ENCODE data around the gene RAB4A. TPM values are rescaled to one million over a fixed set of nuclear protein-coding genes. Genes with fewer than 3 reads are reported as not detected.
"Not testable (repeated sequence)": the region's sequence is repeated elsewhere in the genome, so short reads cannot be mapped to it uniquely, and the experiment has no call there.

Gene RAB4A
- total RNA-seq, 1 donor from 2014 or later: 103 TPM

DNA sequence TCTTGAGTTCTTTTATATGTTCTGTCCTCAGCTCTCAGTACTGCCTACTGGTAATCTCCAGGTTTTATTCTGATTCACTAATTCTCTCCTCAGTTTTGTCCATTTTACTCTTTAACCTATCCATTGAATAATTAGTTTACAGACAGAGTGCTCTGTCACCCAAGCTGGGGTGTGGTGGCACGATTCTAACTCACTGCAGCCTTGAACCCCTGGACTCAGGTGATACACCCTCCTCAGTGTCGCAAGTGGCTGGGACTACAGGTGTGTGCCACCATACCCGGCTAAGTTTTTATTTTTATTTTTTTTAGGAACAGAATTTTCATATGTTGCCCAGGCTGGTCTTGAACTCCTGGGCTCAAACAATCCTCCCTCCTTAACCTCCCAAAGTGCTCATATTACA is 14.0 kb downstream of the RAB4A start:
- intact Hi-C loops (cut with DNase I): no loop called here
- ATAC-seq (ENCODE audit: poor library complexity): no peak
- no peak for DNase-seq

DNA sequence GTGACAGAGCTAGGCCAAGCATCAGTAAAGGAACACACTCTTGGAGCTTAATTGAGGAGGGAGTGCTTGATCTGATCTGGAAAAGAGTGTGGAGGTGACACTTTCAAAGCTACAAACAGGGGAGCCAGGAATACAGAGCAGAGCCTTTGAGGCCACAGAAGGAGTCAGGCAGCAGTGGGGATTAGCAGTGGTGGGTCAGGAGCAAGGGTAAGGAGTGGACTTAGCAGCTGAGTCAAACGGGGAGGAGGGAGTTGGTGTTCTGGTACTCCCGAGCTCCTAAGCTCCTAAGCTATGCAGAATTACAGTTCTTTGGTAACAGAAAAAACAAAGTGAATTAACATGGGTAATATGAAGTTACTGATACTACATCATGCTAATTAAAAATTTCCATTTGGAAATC is 14.5 kb downstream of the RAB4A start:
- intact Hi-C loops (cut with DNase I): no loop called here
- DNase-seq: no peak
- ATAC-seq (ENCODE audit: poor library complexity): no peak

DNA sequence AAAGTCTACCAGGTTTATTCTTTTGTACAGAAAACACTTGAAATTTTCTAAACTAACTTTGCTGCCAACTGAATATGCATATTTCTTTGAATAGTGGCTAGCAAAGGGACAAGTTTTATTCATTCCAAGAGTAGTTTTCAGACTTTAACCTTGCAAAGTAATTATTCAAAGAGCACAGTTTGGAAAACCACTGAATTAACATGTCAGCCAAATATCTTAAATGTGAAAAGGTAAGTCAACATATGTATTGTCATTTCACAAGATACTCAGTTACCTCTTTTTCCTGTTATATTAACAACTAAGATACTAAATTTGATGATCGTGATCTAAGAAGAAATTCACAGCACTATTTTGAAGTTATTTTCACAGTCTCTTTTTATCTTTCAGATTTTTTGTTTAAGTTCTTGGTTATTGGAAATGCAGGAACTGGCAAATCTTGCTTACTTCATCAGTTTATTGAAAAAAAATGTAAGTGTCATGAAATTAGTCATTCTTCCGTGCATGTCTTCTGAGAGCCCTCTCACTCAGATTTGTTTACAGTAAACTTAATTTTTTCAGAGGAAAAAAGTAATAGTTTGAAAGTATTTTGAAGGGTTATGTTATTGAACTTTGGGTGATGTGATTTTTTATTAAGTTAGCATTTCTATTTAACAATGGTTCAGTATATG is 15.3 kb downstream of the RAB4A start:
- intact Hi-C loops (cut with DNase I): no loop called here
- no peak for DNase-seq
- no peak for ATAC-seq (ENCODE audit: poor library complexity)

DNA sequence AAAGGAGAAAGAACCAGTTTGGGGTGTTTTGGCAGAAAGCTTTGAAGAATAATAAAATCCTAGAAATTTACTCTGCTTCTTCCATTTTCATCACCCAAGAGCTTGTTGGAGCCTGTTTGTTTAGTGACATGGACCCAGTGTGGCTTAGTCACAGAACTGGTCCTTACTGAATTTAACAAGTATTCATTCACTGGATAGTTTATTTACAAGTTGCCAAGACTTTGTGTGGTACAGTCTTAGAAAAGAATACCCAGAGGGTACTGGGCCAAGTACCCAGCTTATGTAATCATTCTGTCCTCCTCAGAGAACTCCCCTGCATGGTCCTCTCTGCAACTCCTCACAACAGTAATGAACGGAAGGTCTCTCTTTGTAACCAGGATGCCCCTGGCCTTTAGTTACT is 16.4 kb downstream of the RAB4A start:
- intact Hi-C loops (cut with DNase I): no loop called here
- DNase-seq (no peak), ATAC-seq (ENCODE audit: poor library complexity) (no peak)

DNA sequence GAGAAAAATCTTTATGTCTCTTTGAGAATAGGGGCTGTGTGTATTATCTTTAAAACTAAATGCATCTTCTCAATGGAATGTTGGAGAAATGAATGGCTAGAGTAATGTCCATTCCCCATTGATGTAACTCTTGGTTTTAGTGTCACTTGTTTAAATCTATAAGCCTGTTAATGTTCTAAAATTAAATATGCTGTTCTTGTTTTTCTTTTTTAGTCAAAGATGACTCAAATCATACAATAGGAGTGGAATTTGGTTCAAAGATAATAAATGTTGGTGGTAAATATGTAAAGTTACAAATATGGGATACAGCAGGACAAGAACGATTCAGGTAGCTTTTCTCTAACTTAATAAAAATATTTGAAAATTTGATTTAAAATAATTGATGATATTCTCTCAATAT is 17.6 kb downstream of the RAB4A start:
- no peak for DNase-seq
- ATAC-seq (ENCODE audit: poor library complexity): no peak
- intact Hi-C loops (cut with DNase I): no loop called here

DNA sequence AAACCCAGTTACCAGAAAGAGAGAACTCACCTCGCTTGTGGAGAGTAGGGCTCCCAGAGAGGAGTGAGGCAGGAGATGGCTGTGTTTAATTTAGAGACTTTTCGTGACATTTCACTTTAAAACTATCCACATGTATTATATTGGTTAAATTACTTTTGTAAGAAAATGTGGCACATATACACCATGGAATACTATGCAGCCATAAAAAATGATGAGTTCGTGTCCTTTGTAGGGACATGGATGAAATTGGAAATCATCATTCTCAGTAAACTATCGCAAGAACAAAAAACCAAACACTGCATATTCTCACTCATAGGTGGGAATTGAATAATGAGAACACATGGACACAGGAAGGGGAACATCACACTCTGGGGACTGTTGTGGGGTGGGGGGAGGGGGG is 20.8 kb downstream of the RAB4A start:
- intact Hi-C loops (cut with DNase I); ATAC-seq (ENCODE audit: poor library complexity); DNase-seq: not testable (repeated sequence)

DNA sequence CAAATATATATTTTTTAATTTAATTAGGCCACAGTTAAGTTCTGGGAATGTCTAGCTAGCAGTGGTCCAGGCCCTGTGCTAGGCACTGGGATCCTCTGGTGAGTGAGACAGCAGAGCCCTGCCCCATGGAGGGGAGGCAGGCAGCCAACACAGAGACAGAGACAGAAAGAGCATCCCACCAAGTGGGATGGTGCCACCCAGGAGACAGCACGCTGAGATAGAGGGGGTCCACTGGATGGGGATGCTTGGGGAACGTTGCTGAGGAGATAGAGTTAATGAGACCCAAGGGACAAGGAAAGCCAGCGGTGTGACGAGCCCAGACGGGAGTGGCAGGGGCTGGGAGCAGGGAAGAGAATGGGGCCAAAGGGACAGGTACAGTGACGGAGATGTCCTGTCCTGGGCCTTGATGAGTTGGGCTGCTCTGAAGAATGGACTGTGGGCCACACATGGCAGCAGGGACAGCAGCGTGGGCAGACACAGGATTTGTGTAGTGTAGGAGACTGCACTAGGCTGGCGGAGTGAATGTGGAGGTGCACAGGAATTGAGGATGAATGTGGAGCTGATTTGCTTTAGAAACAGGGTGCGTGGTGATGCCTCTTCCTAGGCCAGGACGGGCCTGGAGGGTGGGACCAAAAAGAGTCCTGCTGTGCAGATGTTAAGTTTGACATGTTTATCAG is 22.8 kb downstream of the RAB4A start:
- intact Hi-C loops (cut with DNase I): no loop called here
- DNase-seq (no peak), ATAC-seq (ENCODE audit: poor library complexity) (no peak)

DNA sequence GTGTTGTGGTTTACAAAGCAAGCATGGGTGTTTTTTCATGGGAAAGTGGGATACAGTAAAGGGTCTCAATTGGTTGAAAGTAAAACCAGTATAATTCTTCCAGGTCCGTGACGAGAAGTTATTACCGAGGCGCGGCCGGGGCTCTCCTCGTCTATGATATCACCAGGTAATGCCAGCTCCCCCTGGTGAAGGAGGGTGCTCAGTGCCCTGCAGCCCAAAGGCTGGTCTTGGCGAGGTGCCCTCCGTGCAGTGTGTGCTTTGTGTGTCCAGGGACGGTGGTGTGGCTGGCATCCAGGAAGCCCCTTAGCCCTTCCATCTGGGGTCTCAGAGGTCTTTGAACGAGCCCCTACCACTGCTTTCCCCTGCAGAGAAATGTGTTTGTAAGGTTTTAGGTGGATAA is 24.8 kb downstream of the RAB4A start:
- intact Hi-C loops (cut with DNase I): no loop called here

DNA sequence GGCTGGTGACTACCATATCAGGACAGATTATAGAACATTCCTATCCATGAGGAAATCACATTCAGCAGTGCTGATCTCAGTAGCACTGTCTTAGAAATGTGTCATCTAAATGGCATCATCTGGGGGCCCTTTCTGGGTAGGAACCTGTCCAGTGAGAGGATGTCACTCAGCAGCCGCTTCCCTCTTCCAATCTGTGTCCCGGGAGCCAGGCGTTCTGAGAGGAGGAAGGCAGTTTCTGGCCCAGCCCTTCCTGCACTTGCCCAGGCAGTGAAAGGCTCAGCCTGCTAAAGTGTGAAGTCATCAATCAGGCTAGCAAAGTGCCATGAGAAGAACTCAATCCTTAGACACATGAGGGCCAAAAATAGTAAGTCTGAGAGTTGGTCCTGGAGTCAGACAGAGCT is 25.6 kb downstream of the RAB4A start:
- ATAC-seq (ENCODE audit: poor library complexity) (peak; percentile 86), DNase-seq (no peak)
- intact Hi-C loops (cut with DNase I): no loop called here

More for the DNA sequence above, 24.8 kb downstream of the RAB4A start:
- ATAC-seq (ENCODE audit: poor library complexity): no peak
- no peak for DNase-seq

DNA sequence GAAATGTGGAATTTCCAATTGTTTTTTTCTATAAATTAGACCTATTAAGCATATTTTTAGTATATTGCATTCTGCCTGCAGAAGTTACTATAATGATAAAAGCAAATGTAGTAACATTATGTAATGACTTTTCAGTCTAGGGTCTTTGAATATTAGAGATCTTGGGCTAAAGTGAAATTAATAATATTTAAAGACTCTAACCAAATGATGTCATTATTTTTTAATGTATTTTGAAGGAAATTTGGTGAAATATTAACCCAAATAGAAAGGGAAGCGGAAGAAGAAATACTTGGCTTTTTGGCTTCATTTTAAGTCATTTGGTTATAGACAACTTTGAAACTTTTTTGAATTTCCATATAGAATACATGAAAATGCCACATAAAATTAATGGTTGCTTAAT is 26.8 kb downstream of the RAB4A start:
- intact Hi-C loops (cut with DNase I): no loop called here
- DNase-seq: no peak
- no peak for ATAC-seq (ENCODE audit: poor library complexity)

DNA sequence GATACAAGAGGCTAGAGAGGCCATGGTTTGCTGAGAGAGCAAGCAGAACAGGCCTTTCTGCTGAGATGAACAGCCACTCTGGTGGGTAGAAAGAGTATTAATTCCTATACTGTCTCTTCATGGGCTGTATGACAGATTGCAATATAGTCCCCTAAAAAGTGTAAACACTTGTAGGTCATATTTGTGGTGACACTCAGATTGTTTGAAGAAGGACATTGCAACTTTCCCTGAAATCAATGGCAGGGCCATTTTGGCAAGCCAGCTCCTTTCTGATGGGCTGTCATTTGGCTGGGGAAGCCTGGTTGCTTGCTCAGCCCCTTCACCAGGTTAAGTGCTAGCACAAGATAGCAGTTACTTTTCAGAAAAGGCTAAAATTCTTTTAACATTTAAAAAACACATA is 27.5 kb downstream of the RAB4A start:
- DNase-seq (no peak), ATAC-seq (ENCODE audit: poor library complexity) (no peak)
- intact Hi-C loops (cut with DNase I): no loop called here

DNA sequence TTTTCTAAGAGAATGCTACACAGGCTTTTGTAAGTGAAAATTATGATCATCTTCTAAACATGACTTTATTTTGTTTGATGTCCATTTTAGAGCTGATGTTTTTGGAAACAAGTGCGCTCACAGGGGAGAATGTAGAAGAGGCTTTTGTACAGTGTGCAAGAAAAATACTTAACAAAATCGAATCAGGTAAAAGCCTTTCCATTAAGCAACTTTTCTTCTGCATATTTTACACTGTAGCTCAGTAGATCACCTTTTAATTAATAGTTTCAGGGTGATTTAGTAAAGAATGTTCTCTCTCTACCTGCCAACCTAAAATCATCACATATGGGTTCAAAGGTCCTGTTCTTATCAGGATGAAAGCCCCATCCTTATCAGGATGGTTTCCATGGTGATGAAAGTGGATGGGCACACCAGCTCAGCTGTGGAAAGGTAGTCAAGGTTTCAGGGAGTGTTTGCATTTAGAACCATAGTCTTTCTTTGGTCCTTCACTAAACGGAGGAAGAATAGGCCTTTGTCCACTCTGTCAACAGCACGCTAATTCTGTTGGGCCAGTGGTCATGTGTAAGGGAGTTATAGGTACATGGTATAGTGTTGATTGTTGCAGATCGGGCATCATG is 28.1 kb downstream of the RAB4A start:
- DNase-seq: no peak

DNA sequence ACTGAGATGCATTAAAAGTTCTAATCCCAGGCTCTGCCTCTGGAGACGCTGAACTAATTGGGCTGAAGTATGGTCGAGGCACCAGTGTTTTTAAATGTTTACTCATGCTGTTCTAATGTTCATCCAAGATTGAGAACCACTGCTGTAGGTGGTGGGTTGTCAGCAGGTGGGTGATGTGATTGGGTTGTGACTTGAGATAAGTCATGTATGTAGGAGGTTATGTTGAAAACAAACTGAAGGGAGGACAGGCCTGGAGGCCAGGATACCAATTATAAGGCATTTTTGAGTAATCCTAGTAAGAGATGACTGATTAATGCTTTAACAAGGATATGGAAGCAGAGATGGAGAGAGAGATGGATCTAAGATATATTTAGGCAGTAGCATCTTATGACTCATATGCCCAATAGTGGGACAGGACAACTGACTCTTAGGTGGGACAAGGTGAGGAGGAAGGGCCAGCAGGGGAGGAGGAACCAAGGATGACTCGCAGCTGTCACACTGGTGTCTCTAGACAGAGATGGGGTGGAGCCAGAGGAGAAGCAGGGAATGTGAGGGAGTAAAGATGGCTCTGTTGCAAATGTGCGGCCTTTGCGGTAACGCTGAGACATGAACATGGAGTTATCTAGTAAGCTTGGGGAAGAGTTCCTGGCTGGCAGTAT is 29.3 kb downstream of the RAB4A start:
- intact Hi-C loops (cut with DNase I): no loop called here
- no peak for DNase-seq
- ATAC-seq (ENCODE audit: poor library complexity): no peak

More for the DNA sequence above, 28.1 kb downstream of the RAB4A start:
- no peak for ATAC-seq (ENCODE audit: poor library complexity)
- intact Hi-C loops (cut with DNase I): no loop called here

DNA sequence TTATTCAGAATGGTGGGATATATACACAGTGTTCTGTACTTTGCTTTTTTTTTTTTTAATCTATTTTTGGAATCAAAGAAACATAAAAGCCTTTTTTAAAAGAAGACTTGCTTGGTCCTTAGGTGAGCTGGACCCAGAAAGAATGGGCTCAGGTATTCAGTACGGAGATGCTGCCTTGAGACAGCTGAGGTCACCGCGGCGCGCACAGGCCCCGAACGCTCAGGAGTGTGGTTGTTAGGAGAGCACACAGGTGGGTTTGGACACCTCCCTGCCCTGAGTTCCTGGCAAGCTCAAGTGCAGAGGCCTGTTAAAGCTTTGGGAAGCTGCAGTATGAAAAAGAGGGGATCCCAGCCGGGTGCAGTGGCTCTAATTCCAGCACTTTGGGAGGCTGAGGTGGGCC is 31.8 kb downstream of the RAB4A start:
- DNase-seq (no peak), ATAC-seq (ENCODE audit: poor library complexity) (no peak)
- intact Hi-C loops (cut with DNase I): no loop called here

DNA sequence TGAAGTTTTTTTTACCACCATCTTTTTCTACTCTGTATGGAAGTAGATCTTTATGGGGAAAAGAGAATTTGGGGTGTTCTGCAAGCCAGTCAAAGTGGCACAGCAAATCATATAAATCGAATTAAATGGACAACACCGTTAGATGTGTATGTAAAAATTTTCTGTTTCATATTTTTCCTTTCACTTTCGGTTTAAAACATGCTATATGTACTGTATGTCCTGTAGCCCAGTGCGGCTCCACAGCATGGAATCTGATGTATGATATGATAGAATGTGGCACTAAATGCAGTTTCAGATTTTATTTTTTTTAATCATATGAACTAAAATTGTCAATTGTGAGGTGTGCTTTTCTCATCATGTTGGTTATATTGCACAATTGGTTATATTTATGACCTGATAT is 32.9 kb downstream of the RAB4A start:
- ATAC-seq (ENCODE audit: poor library complexity) (no peak), DNase-seq (no peak)
- intact Hi-C loops (cut with DNase I): no loop called here

DNA sequence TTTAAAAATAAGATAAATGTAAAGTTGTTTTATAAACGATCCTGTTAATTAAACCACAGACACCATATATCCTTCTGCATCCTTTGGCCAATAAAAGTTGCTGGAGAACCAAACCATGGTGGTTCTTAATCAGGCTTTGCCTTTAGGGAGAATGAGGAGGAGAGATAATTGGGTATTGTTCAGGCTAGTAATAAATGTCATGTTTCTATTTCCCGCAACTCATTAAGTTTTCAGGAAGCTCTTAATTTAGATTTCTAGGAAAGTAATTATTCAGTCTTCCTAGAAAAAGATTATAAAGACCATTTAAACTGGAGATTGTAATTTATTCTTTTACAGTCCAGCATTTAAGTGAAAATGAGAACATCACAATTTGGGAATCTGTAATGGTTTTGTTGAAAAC is 34.5 kb downstream of the RAB4A start:
- intact Hi-C loops (cut with DNase I): no loop called here

DNA sequence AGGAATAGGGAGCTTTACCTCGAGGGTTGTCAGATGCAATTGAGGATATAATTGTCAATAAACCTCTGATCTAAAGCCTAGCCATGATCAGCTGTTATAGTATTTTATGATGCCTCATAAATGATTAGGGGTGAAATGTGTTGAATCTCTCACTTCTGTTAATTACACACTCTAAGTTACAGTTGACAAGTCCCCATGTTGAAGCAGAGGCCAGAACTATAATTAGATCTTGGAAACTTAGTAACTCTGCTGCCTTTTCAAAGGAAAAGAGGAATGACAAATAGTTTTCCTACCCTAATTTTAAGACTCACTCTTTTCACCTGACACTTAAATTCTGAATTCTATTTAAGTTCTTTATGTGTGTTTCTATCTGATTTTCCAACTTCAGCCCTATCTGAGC is 38.2 kb downstream of the RAB4A start:
- DNase-seq: no peak
- intact Hi-C loops (cut with DNase I): no loop called here
- no peak for ATAC-seq (ENCODE audit: poor library complexity)

More for the DNA sequence above, 34.5 kb downstream of the RAB4A start:
- ATAC-seq (ENCODE audit: poor library complexity) (no peak), DNase-seq (no peak)

DNA sequence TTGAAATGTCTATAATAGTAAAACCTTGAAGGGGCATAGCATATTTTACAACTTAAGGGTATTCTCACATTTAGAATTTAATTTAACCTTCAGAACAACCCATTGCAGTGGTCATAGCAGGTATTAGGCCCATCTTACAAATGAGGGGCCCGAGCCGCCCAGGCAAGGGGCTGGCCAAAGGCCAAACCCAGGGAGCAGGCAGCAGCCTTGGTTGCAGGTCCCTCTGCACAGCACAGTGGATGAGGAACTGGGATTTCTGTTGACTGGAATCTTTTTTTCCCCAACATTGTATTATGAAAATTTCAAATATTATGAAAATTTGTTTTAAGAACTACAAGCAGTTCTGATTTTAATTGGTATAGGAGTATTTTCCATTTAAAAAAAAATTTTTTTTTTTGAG is 38.8 kb downstream of the RAB4A start:
- no peak for DNase-seq
- peak; percentile 72 for ATAC-seq (ENCODE audit: poor library complexity)
- intact Hi-C loops (cut with DNase I): no loop called here

DNA sequence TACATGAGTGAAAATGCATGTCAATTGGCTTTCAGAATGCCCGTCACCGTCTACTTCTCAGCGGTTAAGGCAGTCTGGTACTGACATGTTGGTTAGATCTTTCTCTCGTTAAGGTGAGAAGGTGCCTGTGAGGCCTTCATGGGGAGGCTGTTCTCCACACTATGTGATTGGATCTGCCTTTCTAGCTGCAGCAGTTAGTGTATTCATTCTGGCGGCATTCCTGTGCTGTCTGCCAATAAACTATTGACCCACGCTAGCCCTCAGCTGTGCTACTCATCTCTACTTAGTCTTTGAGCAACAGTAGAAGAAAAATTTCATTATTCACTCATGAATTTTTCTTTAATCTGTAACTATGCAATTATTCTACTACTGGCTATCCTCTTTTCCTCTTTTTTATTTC is 39.9 kb downstream of the RAB4A start:
- DNase-seq: no peak
- ATAC-seq (ENCODE audit: poor library complexity): peak; percentile 67
- intact Hi-C loops (cut with DNase I): no loop called here

DNA sequence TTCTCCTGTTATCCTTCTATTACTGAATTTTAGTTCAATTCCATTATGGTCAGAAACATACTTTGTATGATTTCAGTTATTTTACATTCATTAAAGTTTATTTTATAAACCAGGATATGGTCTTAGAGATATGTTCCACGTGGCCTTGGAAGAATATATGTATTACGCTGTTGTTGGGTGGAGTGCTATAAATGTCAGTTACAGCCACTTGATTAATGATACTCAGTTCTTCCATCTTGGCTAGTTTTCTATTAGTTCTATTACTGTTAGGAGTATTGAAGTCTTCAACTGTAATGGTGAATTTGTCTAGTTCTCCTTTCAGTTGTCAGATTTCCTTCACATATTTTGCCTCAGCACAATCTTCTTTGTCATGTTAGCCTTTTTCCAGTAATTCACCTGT is 45.3 kb downstream of the RAB4A start:
- intact Hi-C loops (cut with DNase I): no loop called here
- ATAC-seq (ENCODE audit: poor library complexity): no peak
- no peak for DNase-seq

All from Right ventricle myocardium superior (tissue), 1 donor.